GM12878 (cell line): Measurements from ENCODE around the gene PAX1. TPM values are rescaled to one million over a fixed set of nuclear protein-coding genes. Genes with fewer than 3 reads are reported as not detected.

ENCODE experiments used
- ATAC-seq: fragments of 200-7000 bp; cut with Tn5 transposase; 3 replicates; pipeline ENCODE4 v1.9.1; 2020; ENCODE audit warnings: mild to moderate bottlenecking, moderate library complexity
- BruUV-seq: library from RNA; stranded (reverse); fragments of 400-500 nt; replicated peaks from 2 replicates; lab custom pipeline; 2021; lab: Mats Ljungman, UMichigan
- CTCF ChIA-PET: fragments of 300-600 bp; sonication (Branson Sonifier 250); formaldehyde crosslinking; extraction: SDS; loops from one replicate; lab custom pipeline; 2021; ENCODE audit warnings: inconsistent platforms; lab: Yijun Ruan, JAX
- POLR2A ChIA-PET: fragments of 350-600 bp; formaldehyde crosslinking; extraction: SDS; loops from one replicate; lab custom pipeline; 2021; ENCODE audit warnings: inconsistent platforms; lab: Charles Lee
- RAD21 ChIA-PET: fragments of 300-600 bp; sonication (Branson Sonifier 250); formaldehyde crosslinking; loops from one replicate; lab custom pipeline; 2023; ENCODE audit warnings: antibody characterized with exemption; ENCODE audit not compliant: unreplicated experiment; lab: Charles Lee
- SMC1A ChIA-PET: fragments of 300-600 bp; sonication (Branson Sonifier 250); formaldehyde crosslinking; loops from one replicate; lab custom pipeline; 2023; ENCODE audit not compliant: unreplicated experiment, uncharacterized antibody; lab: Charles Lee
- DNase-seq: peaks from one replicate; pipeline ENCODE4 v3.0.0-alpha.2; 2011; ENCODE audit warnings: low read depth, low spot score
- FAIRE-seq: peaks from 3 replicates; lab custom pipeline; 2011; peaks lifted over from hg19 to GRCh38; lab: Jason Lieb, UNC
- H2AFZ ChIP-seq: 2 replicates; pipeline ENCODE4 v1.6.0; 2011; ENCODE audit warnings: low read depth, low read length, control low read depth; ENCODE audit not compliant: control insufficient read depth
- H3K27ac ChIP-seq: 2 replicates; pipeline ENCODE4 v1.5.1; 2011; ENCODE audit warnings: control low read depth; ENCODE audit not compliant: control insufficient read depth, insufficient read depth
- H3K27me3 ChIP-seq, 2 experiments: replicated peaks in 1 of 2; 2 replicates each; pipeline versions ENCODE4 v1.6.0 to v1.6.1; 2011; ENCODE audit warnings: low read length in 1 of 2; ENCODE audit not compliant: control insufficient read depth in 2 of 2, insufficient read depth in 2 of 2
- H3K36me3 ChIP-seq, 2 experiments: 2 replicates each; pipeline ENCODE4 v1.5.1; 2011; ENCODE audit warnings: low read length in 1 of 2; ENCODE audit not compliant: control insufficient read depth in 2 of 2, insufficient read depth in 2 of 2
- H3K4me1 ChIP-seq: 2 replicates; pipeline ENCODE4 v1.6.1; 2011; ENCODE audit warnings: mild to moderate bottlenecking, low read length, moderate library complexity, mixed read lengths; ENCODE audit not compliant: control insufficient read depth, insufficient read depth
- H3K4me2 ChIP-seq: 2 replicates; pipeline ENCODE4 v1.6.0; 2011; ENCODE audit warnings: control low read depth; ENCODE audit not compliant: control insufficient read depth, insufficient read depth
- H3K4me3 ChIP-seq: fragments of 200-600 bp; sonication (generic); 2 replicates; pipeline ENCODE4 v1.5.1; 2016
- H3K79me2 ChIP-seq: 2 replicates; pipeline ENCODE4 v1.6.0; 2011; ENCODE audit warnings: low read length; ENCODE audit not compliant: control insufficient read depth, insufficient read depth
- H3K9ac ChIP-seq: 2 replicates; pipeline ENCODE4 v1.8.0; 2011; ENCODE audit warnings: low read length, control low read depth, mixed read lengths; ENCODE audit not compliant: control insufficient read depth, insufficient read depth
- H3K9me3 ChIP-seq: replicated peaks from 3 replicates; pipeline ENCODE4 v1.5.1; 2011; ENCODE audit warnings: mild to moderate bottlenecking, low read length; ENCODE audit not compliant: control insufficient read depth, insufficient read depth
- H4K20me1 ChIP-seq: 2 replicates; pipeline ENCODE4 v1.6.0; 2011; ENCODE audit not compliant: control insufficient read depth, insufficient read depth
- CEBPB ChIP-seq, 2 experiments: fragments of 150-350 bp in 1 of 2; IDR thresholded peaks; 2 replicates each; pipeline ENCODE4 v1.6.1; 2012 to 2014; ENCODE audit warnings: low read depth in 2 of 2, low read length in 2 of 2, borderline replicate concordance in 1 of 2, inconsistent platforms in 1 of 2
- E2F4 ChIP-seq: IDR thresholded peaks from 2 replicates; pipeline ENCODE4 v1.6.1; 2012; ENCODE audit warnings: low read depth, low read length, improper control_type of control experiment
- EED ChIP-seq: sonication (generic); IDR thresholded peaks from 2 replicates; pipeline ENCODE4 v1.6.1; 2016; ENCODE audit warnings: antibody characterized with exemption, low read depth
- EGR1 ChIP-seq, 2 experiments: IDR thresholded peaks; 1 replicate in 1 of 2; 2 replicates in 1 of 2; pipeline ENCODE4 v1.6.1; 2011 to 2012; ENCODE audit warnings: low read depth in 2 of 2, low read length in 2 of 2, borderline replicate concordance in 1 of 2, mild to moderate bottlenecking in 1 of 2, moderate library complexity in 1 of 2
- GATAD2B ChIP-seq: fragments of 450-650 bp; conservative IDR thresholded peaks from 2 replicates; pipeline ENCODE4 v1.6.1; 2017; ENCODE audit warnings: low read depth, mild to moderate bottlenecking, moderate library complexity
- PKNOX1 ChIP-seq: fragments of 450-650 bp; IDR thresholded peaks from 2 replicates; pipeline ENCODE4 v1.6.1; 2016; ENCODE audit warnings: mild to moderate bottlenecking
- PML ChIP-seq: IDR thresholded peaks from 2 replicates; pipeline ENCODE4 v1.6.1; 2012; ENCODE audit warnings: low read length, inconsistent platforms
- SMC3 ChIP-seq: IDR thresholded peaks from 2 replicates; pipeline ENCODE4 v1.6.1; 2011; ENCODE audit warnings: low read length, improper control_type of control experiment, borderline replicate concordance
- SP1 ChIP-seq: IDR thresholded peaks from one replicate; pipeline ENCODE4 v1.6.1; 2011; ENCODE audit warnings: low read depth, low read length
- WRNIP1 ChIP-seq: IDR thresholded peaks from 2 replicates; pipeline ENCODE4 v1.6.1; 2011; ENCODE audit warnings: low read depth, low read length, improper control_type of control experiment, borderline replicate concordance
- WGBS: methylation state at CpG from one replicate; pipeline ENCODE4 v1.1.6; 2016; ENCODE audit warnings: low lambda C conversion rate; ENCODE audit not compliant: insufficient replicate concordance, insufficient coverage; ENCODE audit errors: missing lambda C conversion rate; 5-methylcytosine and 5-hydroxymethylcytosine counted together
- in situ Hi-C: fragments of 300-500 bp; cut with MboI; formaldehyde crosslinking; loops from 9 replicates; pipeline ENCODE4 v1.14.3; 2018; ENCODE audit warnings: mixed read lengths
- intact Hi-C: fragments of 100-400 bp; cut with micrococcal nuclease; formaldehyde crosslinking; loops from one replicate; pipeline ENCODE4 v1.14.2; 2022; ENCODE audit not compliant: unreplicated experiment
- polyA plus RNA-seq, 11 experiments: library from polyadenylated mRNA; depleted of rRNA in 4 of 11; unstranded in 6 of 11; stranded (reverse) in 5 of 11; fragments of >200 nt; fragmentation: Nextera tagmentation in 4 of 11; fragmentation: Illumina TruSeq in 1 of 11; extraction: Ambion mirVana in 4 of 11; extraction: Trizol in 1 of 11; gene quantifications; 1 replicate in 1 of 11; 2 replicates in 10 of 11; pipeline versions ENCODE4 v1.2.1 to v1.2.3, GENCODE V29; 2011 to 2016; ENCODE audit warnings: inconsistent platforms in 2 of 11, missing spikeins in 2 of 11, low read depth in 1 of 11
- total RNA-seq, 4 experiments: library from RNA; depleted of rRNA in 3 of 4; stranded (reverse); fragments of >200 nt in 3 of 4; fragmentation: Illumina TruSeq in 1 of 4; extraction: Trizol in 1 of 4; gene quantifications; 2 replicates each; pipeline versions ENCODE4 v1.2.1 to v1.2.3, GENCODE V29; 2013 to 2021

The PAX1 gene
- total and polyA plus RNA-seq, 10 of the 15 experiments (the other 5 are each of a cell fraction or from before 2014, with no cell fraction given): not detected

- CTCF ChIA-PET: no interaction called here
- no peak for ATAC-seq
Measured at GRCh38 chr20:21681922-21682318, 23.5 kb upstream of the PAX1 start.

GRCh38 chr20:21682521-21682954 lies 22.9 kb upstream of the PAX1 start:
- H3K27me3 ChIP-seq: peaks cover 0 to 4% of the 10 kb centered on the region in 2 experiments; a peak in 2 of 4 replicates
- FAIRE-seq (no peak), DNase-seq (no peak)
- no peak overlapping the region for H3K4me3 ChIP-seq
- H4K20me1 ChIP-seq: no peaks in the 10 kb centered on the region
- intact Hi-C loops: no loop called here
- no peaks in the 10 kb centered on the region for H3K9me3 ChIP-seq
- no peaks in the 10 kb centered on the region for H3K4me1 ChIP-seq
- H3K9ac ChIP-seq: no peak overlapping the region
- RAD21 ChIA-PET: no interaction called here
- no peak for TF ChIP-seq EED
- TF ChIP-seq E2F4: no peak
- TF ChIP-seq GATAD2B: no peak
- TF ChIP-seq, all 136 proteins: peak for 0
- Histone ChIP-seq H2AFZ (no peak overlapping the region), H3K27ac (no peak overlapping the region), H3K36me3 (no peaks in the 10 kb centered on the region), H3K4me2 (no peak overlapping the region), H3K79me2 (no peaks in the 10 kb centered on the region)
- POLR2A ChIA-PET: no interaction called here
- in situ Hi-C loops: no loop called here
- no TSS peak for BruUV-seq
- CTCF ChIA-PET: no interaction called here
- ATAC-seq: no peak
- 65% methylated on average over 5 of the region's 8 CpGs for WGBS
- SMC1A ChIA-PET: no interaction called here

More at GRCh38 chr20:21681922-21682318, 23.5 kb upstream of the PAX1 start:
- ChIA-PET POLR2A (interaction anchor here (0.5 kb wide), 1 partner anchor 14 kb away, joined by 3 read pairs; no protein-coding TSS in a partner anchor), SMC1A (no interaction called here), RAD21 (no interaction called here)
- Histone ChIP-seq H3K79me2 (no peaks in the 10 kb centered on the region), H3K36me3 (no peaks in the 10 kb centered on the region), H3K4me1 (no peaks in the 10 kb centered on the region), H4K20me1 (no peaks in the 10 kb centered on the region), H3K9ac (no peak overlapping the region), H3K27me3 (no peaks in the 10 kb centered on the region; a peak in 1 of 4 replicates), H2AFZ (no peak overlapping the region)
- DNase-seq (no peak), FAIRE-seq (no peak)
- in situ Hi-C loops: no loop called here
- BruUV-seq: no TSS peak
- no peak for TF ChIP-seq SMC3
- no peak for TF ChIP-seq WRNIP1
- no peak for TF ChIP-seq CEBPB (IDR thresholded peaks at IDR 0.05; ENCODE audit: borderline replicate concordance in 1 of 2, low read depth in 2 of 2, low read length in 2 of 2)
- TF ChIP-seq SP1: no peak
- no peak for TF ChIP-seq PML
- TF ChIP-seq EGR1 (IDR thresholded peaks at IDR 0.05; ENCODE audit: borderline replicate concordance in 1 of 2, low read depth in 2 of 2, low read length in 2 of 2): no peak
- TF ChIP-seq PKNOX1: no peak
- TF ChIP-seq, all 136 proteins: peak for 0
- no peak overlapping the region for H3K4me3 ChIP-seq
- intact Hi-C loops: no loop called here
- no peak overlapping the region for H3K4me2 ChIP-seq
- no peaks in the 10 kb centered on the region for H3K9me3 ChIP-seq
- 65% methylated on average over 10 of the region's 10 CpGs for WGBS
- no peak overlapping the region for H3K27ac ChIP-seq
